Adrenal gland (tissue), 12 donors: ENCODE data around the gene PCAT7. TPM values are rescaled to one million over a fixed set of nuclear protein-coding genes. Genes with fewer than 3 reads are reported as not detected.

ENCODE experiments used
- DNase-seq, 7 donors: peaks; one replicate each; pipeline ENCODE4 v3.0.0-alpha.2; 2019 to 2020
- H3K27ac ChIP-seq, 5 donors: fragments of 200-600 bp; sonication (generic) in 4 of 5; 1 replicate in 3 of 5; 2 replicates in 2 of 5; pipeline versions ENCODE4 v1.5.1 to v1.8.0; 2016 to 2020; ENCODE audit warnings: mild to moderate bottlenecking in 1 of 5
- H3K27me3 ChIP-seq: fragments of 200-600 bp; 2 replicates; pipeline ENCODE4 v1.8.0; 2021
- H3K36me3 ChIP-seq, 2 donors: fragments of 200-600 bp; replicated peaks in 1 of 2; 1 replicate in 1 of 2; 2 replicates in 1 of 2; pipeline versions ENCODE4 v1.5.1 to v1.8.0; 2018 to 2022
- H3K4me1 ChIP-seq, 2 donors: fragments of 200-600 bp; replicated peaks in 1 of 2; 1 replicate in 1 of 2; 2 replicates in 1 of 2; pipeline versions ENCODE4 v1.5.1 to v1.8.0; 2018 to 2021
- H3K4me3 ChIP-seq, 4 donors: fragments of 200-600 bp; sonication (generic) in 3 of 4; one replicate each; pipeline ENCODE4 v1.5.1; 2016 to 2018
- H3K9me3 ChIP-seq, 3 donors: fragments of 200-600 bp; sonication (generic) in 1 of 3; replicated peaks in 1 of 3; 1 replicate in 2 of 3; 2 replicates in 1 of 3; pipeline versions ENCODE4 v1.5.1 to v1.8.0; 2016 to 2021
- CTCF ChIP-seq, 6 experiments: fragments of 450-650 bp in 4 of 6; fragments of 200-600 bp in 2 of 6; sonication (generic) in 1 of 6; IDR thresholded peaks; 1 replicate in 5 of 6; 2 replicates in 1 of 6; pipeline versions ENCODE4 v1.5.1 to v1.8.0; 2016 to 2021; ENCODE audit warnings: antibody characterized with exemption in 6 of 6, mild to moderate bottlenecking in 2 of 6, moderate library complexity in 1 of 6
- POLR2A ChIP-seq, 2 donors: fragments of 450-650 bp; IDR thresholded peaks; one replicate each; pipeline ENCODE4 v1.6.1; 2017; ENCODE audit warnings: antibody characterized with exemption in 2 of 2, mild to moderate bottlenecking in 2 of 2, moderate library complexity in 1 of 2
- WGBS, 4 donors: extraction: QIAGEN DNeasy Blood & Tissue Kit in 2 of 4; methylation state at CpG; one replicate each; pipeline versions ENCODE4 v1.1.5 to v1.1.7; 2013 to 2017; 5-methylcytosine and 5-hydroxymethylcytosine counted together
- intact Hi-C, 2 donors: fragments of 100-400 bp; cut with DNase I; formaldehyde crosslinking; loops; one replicate each; pipeline versions ENCODE4 v1.14.1 to v1.15.0; 2022 to 2023
- polyA plus RNA-seq, 3 donors: library from polyadenylated mRNA; stranded (reverse); fragments of 200-250 nt in 2 of 3; fragments of 350-450 nt in 1 of 3; fragmentation: Illumina TruSeq in 1 of 3; extraction: RNeasy Lipid Tissue Mini Kit (QIAGEN cat#74804) in 1 of 3; gene quantifications; one replicate each; pipeline ENCODE4 v1.2.3, GENCODE V29; 2013 to 2014
- total RNA-seq, 9 donors: library from RNA; depleted of rRNA in 4 of 9; stranded (reverse); fragments of >200 nt in 4 of 9; fragments of 120-200 nt in 1 of 9; fragmentation: NEBNext Ultra II Directional in 1 of 9; extraction: Animal tissue kit (Norgen Biotek cat#: 25700) in 1 of 9; gene quantifications; one replicate each; pipeline versions ENCODE4 v1.1.0 to v1.2.4, GENCODE V29; 2013 to 2023
- donor health status: healthy with polysubstance abuse.
- donor health status: Bipolar disorder and iron deficiency.
- donor health status: DM: yes; HTN: yes; CAD: no.
- donor health status: DM: no; HTN: no; CAD: no.
- donor health status: DM: no; HTN: no; CAD: no.
- donor health status: DM: yes; HTN: yes; CAD: no.

The PCAT7 gene
- total and polyA plus RNA-seq, 12 donors, result 0.03 to 0.47 (median 0.15) TPM; not detected in 4

- WGBS, 4 donors, result 82 to 93% (median 87%) methylated on average over 15 to 17 of the region's 17 CpGs
- intact Hi-C loops, result no loop called here
- TF ChIP-seq CTCF (IDR thresholded peaks at IDR 0.05), result no peak
- no peak for TF ChIP-seq POLR2A (IDR thresholded peaks at IDR 0.05)
These were observed 14.3 kb downstream of the PCAT7 start for GRCh38 chr9:94568972-94569712.

GRCh38 chr9:94576131-94576530 lies 21.2 kb downstream of the PCAT7 start:
- Histone ChIP-seq H3K4me1 (no peaks in the 10 kb centered on the region), H3K36me3 (no peaks in the 10 kb centered on the region)
- 87 to 95% (median 92%) methylated on average over 2 of the region's 2 CpGs for WGBS, 4 donors

More at GRCh38 chr9:94568972-94569712, 14.3 kb downstream of the PCAT7 start:
- H3K9me3 ChIP-seq, result no peaks in the 10 kb centered on the region
- H3K36me3 ChIP-seq, result no peaks in the 10 kb centered on the region
- no peak overlapping the region for H3K27ac ChIP-seq
- H3K4me3 ChIP-seq, result no peak overlapping the region
- H3K27me3 ChIP-seq, result no peaks in the 10 kb centered on the region
- no peaks in the 10 kb centered on the region for H3K4me1 ChIP-seq
- DNase-seq, result no peak

GRCh38 chr9:94577036-94577435 lies 22.2 kb downstream of the PCAT7 start:
- 0 to 42% (median 15%) methylated on average over 1 of the region's 1 CpG for WGBS, 4 donors
- intact Hi-C loops, result no loop called here

More at GRCh38 chr9:94576131-94576530, 21.2 kb downstream of the PCAT7 start:
- Histone ChIP-seq H3K27me3 (no peaks in the 10 kb centered on the region), H3K27ac (no peak overlapping the region), H3K4me3 (no peak overlapping the region), H3K9me3 (no peaks in the 10 kb centered on the region)
- TF ChIP-seq POLR2A (IDR thresholded peaks at IDR 0.05) (no peak), CTCF (IDR thresholded peaks at IDR 0.05) (no peak)
- no peak for DNase-seq
- intact Hi-C loops, result no loop called here

GRCh38 chr9:94577571-94577970 lies 22.7 kb downstream of the PCAT7 start:
- H3K9me3 ChIP-seq, result no peaks in the 10 kb centered on the region
- no peaks in the 10 kb centered on the region for H3K27me3 ChIP-seq
- no peak for TF ChIP-seq CTCF (IDR thresholded peaks at IDR 0.05)
- no peaks in the 10 kb centered on the region for H3K36me3 ChIP-seq
- intact Hi-C loops, result no loop called here
- no peak overlapping the region for H3K4me3 ChIP-seq
- WGBS, 4 donors, result 42 to 50% (median 45%) methylated on average over 2 of the region's 2 CpGs
- no peak for DNase-seq
- no peak overlapping the region for H3K27ac ChIP-seq
- no peaks in the 10 kb centered on the region for H3K4me1 ChIP-seq

More at GRCh38 chr9:94577036-94577435, 22.2 kb downstream of the PCAT7 start:
- Histone ChIP-seq H3K27ac (no peak overlapping the region), H3K27me3 (no peaks in the 10 kb centered on the region), H3K4me1 (no peaks in the 10 kb centered on the region), H3K4me3 (no peak overlapping the region), H3K9me3 (no peaks in the 10 kb centered on the region), H3K36me3 (no peaks in the 10 kb centered on the region)
- DNase-seq, result no peak
- no peak for TF ChIP-seq POLR2A (IDR thresholded peaks at IDR 0.05)
- TF ChIP-seq CTCF (IDR thresholded peaks at IDR 0.05), result no peak
